Thoracic aorta (tissue), 2 donors: ENCODE measurements around the gene GPI. TPM values are rescaled to one million over a fixed set of nuclear protein-coding genes. Genes with fewer than 3 reads are reported as not detected.

Experiments used
- ATAC-seq: fragments of 150-250 bp; one replicate; pipeline ENCODE4 v1.8.0; 2017; ENCODE audit warnings: low read depth; ENCODE audit not compliant: insufficient number of reproducible peaks, low FRiP score
- DNase-seq: peaks from one replicate; pipeline ENCODE4 v3.0.0-alpha.2; 2020; ENCODE audit warnings: low spot score
- H3K27ac ChIP-seq, 2 donors: fragments of 200-600 bp; sonication (generic); 1 replicate in 1 of 2; 2 replicates in 1 of 2; pipeline ENCODE4 v1.5.1; 2016; ENCODE audit warnings: mild to moderate bottlenecking in 2 of 2, moderate library complexity in 2 of 2
- H3K27me3 ChIP-seq: fragments of 200-600 bp; sonication (generic); replicated peaks from 2 replicates; pipeline ENCODE4 v1.6.0; 2016; ENCODE audit warnings: mild to moderate bottlenecking; ENCODE audit not compliant: insufficient read depth
- H3K36me3 ChIP-seq: fragments of 200-600 bp; sonication (generic); one replicate; pipeline ENCODE4 v1.5.1; 2016
- H3K4me1 ChIP-seq, 2 donors: fragments of 200-600 bp; sonication (generic); 1 replicate in 1 of 2; 2 replicates in 1 of 2; pipeline versions ENCODE4 v1.5.1 to v1.6.0; 2016; ENCODE audit warnings: low read depth in 2 of 2, mild to moderate bottlenecking in 1 of 2; ENCODE audit not compliant: control insufficient read depth in 1 of 2
- H3K4me3 ChIP-seq: fragments of 200-600 bp; sonication (generic); 2 replicates; pipeline ENCODE4 v1.5.1; 2016; ENCODE audit warnings: mild to moderate bottlenecking
- H3K9me3 ChIP-seq: fragments of 200-600 bp; sonication (generic); 2 replicates; pipeline ENCODE4 v1.5.1; 2016
- total RNA-seq, 2 donors: library from RNA; depleted of rRNA; stranded (reverse); fragments of >200 nt; gene quantifications; one replicate each; pipeline versions ENCODE4 v1.1.0 to v1.2.3, GENCODE V29; 2016
- TF ChIP-seq, protein P1 (sequence below): fragments of 200-600 bp; sonication (generic); IDR thresholded peaks from one replicate; pipeline ENCODE4 v1.5.1; 2019; ENCODE audit warnings: antibody characterized with exemption

Gene GPI
- total RNA-seq, 2 donors from 2014 or later = 112 to 207 TPM

DNA sequence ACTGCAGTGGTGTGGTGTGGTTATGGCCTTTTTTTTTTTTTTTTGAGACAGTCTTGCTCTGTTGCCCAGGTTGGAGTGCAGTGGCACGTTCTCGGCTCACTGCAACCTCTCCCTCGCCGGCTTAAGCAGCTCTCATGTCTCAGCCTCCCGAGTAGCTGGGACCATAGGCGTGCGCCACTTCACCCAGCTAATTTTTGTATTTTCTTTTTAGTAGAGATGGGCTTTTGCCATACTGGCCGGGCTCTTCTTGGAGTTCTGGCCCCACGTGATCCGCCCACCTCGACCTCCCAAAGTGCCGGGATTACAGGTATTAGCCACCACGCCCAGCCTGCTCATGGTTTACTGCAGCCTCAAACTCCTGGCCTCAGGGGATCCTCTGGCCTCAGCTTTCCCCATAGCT is 46.2 kb downstream of the GPI start:
- TF ChIP-seq, protein P1, sequence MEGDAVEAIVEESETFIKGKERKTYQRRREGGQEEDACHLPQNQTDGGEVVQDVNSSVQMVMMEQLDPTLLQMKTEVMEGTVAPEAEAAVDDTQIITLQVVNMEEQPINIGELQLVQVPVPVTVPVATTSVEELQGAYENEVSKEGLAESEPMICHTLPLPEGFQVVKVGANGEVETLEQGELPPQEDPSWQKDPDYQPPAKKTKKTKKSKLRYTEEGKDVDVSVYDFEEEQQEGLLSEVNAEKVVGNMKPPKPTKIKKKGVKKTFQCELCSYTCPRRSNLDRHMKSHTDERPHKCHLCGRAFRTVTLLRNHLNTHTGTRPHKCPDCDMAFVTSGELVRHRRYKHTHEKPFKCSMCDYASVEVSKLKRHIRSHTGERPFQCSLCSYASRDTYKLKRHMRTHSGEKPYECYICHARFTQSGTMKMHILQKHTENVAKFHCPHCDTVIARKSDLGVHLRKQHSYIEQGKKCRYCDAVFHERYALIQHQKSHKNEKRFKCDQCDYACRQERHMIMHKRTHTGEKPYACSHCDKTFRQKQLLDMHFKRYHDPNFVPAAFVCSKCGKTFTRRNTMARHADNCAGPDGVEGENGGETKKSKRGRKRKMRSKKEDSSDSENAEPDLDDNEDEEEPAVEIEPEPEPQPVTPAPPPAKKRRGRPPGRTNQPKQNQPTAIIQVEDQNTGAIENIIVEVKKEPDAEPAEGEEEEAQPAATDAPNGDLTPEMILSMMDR = no peak
- DNase-seq (no peak), ATAC-seq (no peak)
- Histone ChIP-seq H3K4me1 (no peaks in the 10 kb centered on the region), H3K9me3 (no peaks in the 10 kb centered on the region), H3K4me3 (no peak overlapping the region), H3K36me3 (peaks cover 7% of the 10 kb centered on the region), H3K27me3 (no peaks in the 10 kb centered on the region), H3K27ac (no peak overlapping the region)

DNA sequence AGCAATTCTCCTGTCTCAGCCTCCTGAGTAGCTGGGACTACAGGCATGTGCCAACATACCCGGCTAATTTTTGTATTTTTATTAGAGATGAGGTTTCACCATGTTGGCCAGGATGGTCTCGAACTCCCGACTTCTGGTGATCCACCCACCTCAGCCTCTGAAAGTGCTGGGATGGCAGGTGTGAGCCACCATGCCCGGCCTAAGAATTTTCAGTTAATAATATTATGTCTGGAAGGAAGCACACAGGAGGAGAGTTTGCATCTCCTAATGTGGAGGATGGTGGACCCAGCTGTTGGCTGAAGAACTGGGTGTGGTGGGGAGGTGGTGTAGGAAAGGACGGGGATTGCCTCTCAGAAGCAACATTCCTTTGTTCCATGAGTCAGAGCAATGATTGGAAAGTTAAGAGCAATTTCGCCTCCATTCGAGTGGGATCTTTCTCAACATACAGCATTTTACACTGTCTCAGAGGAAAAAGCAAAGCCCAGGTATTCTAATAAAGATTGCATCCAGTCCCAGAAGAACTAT is 51.1 kb downstream of the GPI start:
- ATAC-seq (no peak), DNase-seq (no peak)
- H3K27ac ChIP-seq = no peak overlapping the region
- H3K9me3 ChIP-seq = no peaks in the 10 kb centered on the region
- peaks cover 3% of the 10 kb centered on the region for H3K36me3 ChIP-seq
- TF ChIP-seq, protein P1 = no peak
- no peaks in the 10 kb centered on the region for H3K27me3 ChIP-seq
- H3K4me1 ChIP-seq = no peaks in the 10 kb centered on the region
- no peak overlapping the region for H3K4me3 ChIP-seq

DNA sequence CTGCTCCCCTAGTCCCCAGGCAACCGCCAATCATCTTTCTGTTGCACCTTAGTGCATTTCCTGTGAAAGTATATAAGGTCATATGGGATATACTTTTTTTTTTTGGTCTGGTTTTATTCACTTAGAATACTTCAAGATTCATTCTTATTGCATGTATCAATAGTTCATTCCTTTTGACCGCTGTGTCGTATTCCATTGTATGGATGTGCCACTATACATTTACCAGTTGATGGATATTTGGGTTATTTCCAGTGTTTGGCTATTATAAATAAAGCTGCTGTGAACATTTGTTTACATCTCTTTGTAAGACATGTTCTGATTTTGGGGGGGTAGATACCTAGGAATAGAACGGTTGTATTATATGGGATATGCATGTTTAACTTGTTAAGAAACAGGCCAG is 53.3 kb downstream of the GPI start:
- H3K4me3 ChIP-seq = no peak overlapping the region
- no peak overlapping the region for H3K27ac ChIP-seq
- TF ChIP-seq, protein P1 = no peak
- H3K9me3 ChIP-seq = no peaks in the 10 kb centered on the region
- H3K4me1 ChIP-seq = no peaks in the 10 kb centered on the region
- DNase-seq (no peak), ATAC-seq (no peak)
- H3K36me3 ChIP-seq = peaks cover 3% of the 10 kb centered on the region
- H3K27me3 ChIP-seq = no peaks in the 10 kb centered on the region

DNA sequence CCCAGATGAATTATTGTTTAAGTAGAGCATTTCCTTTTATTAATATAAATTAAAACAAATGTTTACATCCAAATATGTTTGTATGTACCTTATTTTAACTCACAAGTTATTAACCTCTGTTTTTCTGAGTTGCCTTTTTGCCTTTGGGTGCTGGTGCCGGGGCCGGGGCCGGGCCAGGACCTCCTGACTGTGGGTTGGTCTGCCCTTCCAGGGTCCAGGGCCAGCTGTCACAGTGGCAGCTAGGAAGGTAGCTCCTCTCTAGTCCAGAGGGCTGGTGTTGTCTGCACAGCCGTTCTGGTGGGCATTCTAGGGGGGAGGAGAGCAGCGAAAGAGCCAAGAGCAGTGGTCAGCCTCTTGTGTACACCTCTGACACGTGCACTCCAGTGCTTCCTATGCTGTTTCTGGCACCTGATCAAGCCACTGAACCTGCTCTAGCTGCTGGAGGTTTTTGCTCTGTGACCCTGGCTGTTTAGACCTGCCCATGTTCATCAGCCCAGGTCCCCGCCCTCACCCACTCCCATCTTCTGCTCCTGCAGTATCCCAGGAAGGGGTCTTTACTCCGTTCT is 61.2 kb downstream of the GPI start:
- Histone ChIP-seq H3K36me3 (no peaks in the 10 kb centered on the region), H3K4me3 (no peak overlapping the region), H3K27me3 (no peaks in the 10 kb centered on the region), H3K27ac (no peak overlapping the region), H3K9me3 (no peaks in the 10 kb centered on the region), H3K4me1 (peaks cover 14 to 25% of the 10 kb centered on the region in 2 donors)
- TF ChIP-seq, protein P1 = no peak
- no peak for ATAC-seq
- DNase-seq = no peak

DNA sequence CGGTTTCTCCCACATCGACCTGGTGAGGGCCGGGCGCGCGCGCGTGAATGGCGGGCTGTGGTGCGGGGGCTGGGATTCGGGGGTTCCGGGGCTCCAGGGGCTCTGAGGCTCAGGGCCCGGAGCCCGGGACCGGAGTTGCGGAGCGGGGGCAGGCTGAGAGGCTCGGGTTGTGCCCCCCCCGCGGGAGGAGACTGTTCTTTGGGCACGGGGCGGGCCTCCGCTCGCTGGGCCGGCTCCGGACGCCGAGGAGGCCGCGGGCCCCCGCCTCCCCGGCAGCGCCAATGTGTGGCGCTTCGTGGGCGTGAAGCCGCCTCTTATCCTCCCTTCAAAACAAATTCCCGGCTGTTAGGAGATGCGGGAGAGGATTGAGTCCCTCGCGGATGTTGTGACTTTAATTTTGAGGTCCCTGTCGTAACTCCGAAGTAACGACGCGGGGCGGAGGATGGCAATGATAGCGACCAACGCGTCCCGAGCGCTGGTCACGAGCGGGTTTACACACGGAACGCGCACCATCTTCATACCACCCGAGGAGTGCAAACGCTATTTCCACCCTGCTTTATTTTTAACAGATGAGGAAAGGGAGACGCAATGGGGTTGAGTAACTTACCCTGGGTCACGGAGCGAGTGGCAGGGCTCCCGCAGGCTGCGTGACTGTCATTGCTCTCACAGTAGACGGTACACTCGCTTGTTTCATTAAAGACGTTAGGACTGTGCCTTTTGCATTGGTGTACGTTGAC is 63.7 kb downstream of the GPI start:
- Histone ChIP-seq H3K4me1 (peaks cover 33 to 49% of the 10 kb centered on the region in 2 donors), H3K9me3 (no peaks in the 10 kb centered on the region), H3K4me3 (peak overlapping the region; percentile 98), H3K27ac (peak overlapping the region; percentile 94 to 98), H3K27me3 (no peaks in the 10 kb centered on the region), H3K36me3 (no peaks in the 10 kb centered on the region)
- TF ChIP-seq, protein P1 = no peak
- ATAC-seq (peak; percentile 40), DNase-seq (no peak)
